ENCODE results near the gene ASZ1. TPM values are rescaled to one million over a fixed set of nuclear protein-coding genes. Genes with fewer than 3 reads are reported as not detected.

ASZ1 gene
- total RNA-seq, 2 experiments from 2014 or later = not detected

DNA sequence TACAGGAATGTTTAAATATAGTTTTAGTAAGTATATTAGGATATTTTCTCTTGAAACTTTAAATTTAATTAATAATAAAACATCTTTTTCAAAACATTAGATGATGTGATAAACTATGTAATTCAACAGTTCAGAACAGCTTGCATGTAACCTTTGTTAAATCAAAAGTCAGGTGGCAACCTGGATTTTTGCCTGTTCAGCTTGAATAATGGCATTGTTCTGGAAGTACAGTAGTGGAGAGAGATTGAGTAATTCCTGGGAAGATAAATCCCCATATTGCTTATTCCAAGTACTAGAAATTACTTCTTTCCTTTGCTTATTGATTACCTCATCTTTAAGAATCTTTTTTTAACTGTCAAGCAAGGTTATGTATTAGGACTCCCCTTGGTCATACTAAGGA is 32.4 kb upstream of the ASZ1 start:
- H3K36me3 ChIP-seq (ENCODE audit: insufficient read depth, low read length) = no peaks in the 10 kb centered on the region
- no peaks in the 10 kb centered on the region for H3K79me2 ChIP-seq (ENCODE audit: insufficient read depth, low read depth, low read length)
- H4K20me1 ChIP-seq (ENCODE audit: insufficient read depth, low read length) = no peaks in the 10 kb centered on the region
- no peaks in the 10 kb centered on the region for H3K9me3 ChIP-seq (ENCODE audit: low read length)
- H3K4me2 ChIP-seq (ENCODE audit: low read length) = no peak overlapping the region
- no peak overlapping the region for H3K27ac ChIP-seq (ENCODE audit: low read depth, low read length, poor library complexity, severe bottlenecking)
- H3K9me2 ChIP-seq (ENCODE audit: insufficient read depth, low read length) = no peaks in the 10 kb centered on the region
- H3K4me1 ChIP-seq (ENCODE audit: insufficient read depth, low read length, poor library complexity, severe bottlenecking) = no peaks in the 10 kb centered on the region
- POLR2A ChIA-PET = no interaction called here
- intact Hi-C loops (cut with micrococcal nuclease; ENCODE audit: unreplicated experiment) = loop anchor here (5.0 kb wide), 1 partner anchor 693 kb away; no protein-coding TSS in a partner anchor
- no peak overlapping the region for H2AFZ ChIP-seq (ENCODE audit: low read length)
- H3K4me3 ChIP-seq (ENCODE audit: low read depth, low read length, poor library complexity, severe bottlenecking) = no peak overlapping the region
- CTCF ChIA-PET (ENCODE audit: unreplicated experiment) = interaction anchor here (1.0 kb wide), 1 partner anchor 694 kb away, joined by 3 read pairs; no protein-coding TSS in a partner anchor
- no peak for DNase-seq (ENCODE audit: low spot score)
- BruUV-seq (replicated peaks) = no TSS peak
- no peak for TF ChIP-seq EZH2phosphoT487 (IDR thresholded peaks at IDR 0.05; ENCODE audit: borderline replicate concordance, low read depth, low read length)
- TF ChIP-seq, protein P1, sequence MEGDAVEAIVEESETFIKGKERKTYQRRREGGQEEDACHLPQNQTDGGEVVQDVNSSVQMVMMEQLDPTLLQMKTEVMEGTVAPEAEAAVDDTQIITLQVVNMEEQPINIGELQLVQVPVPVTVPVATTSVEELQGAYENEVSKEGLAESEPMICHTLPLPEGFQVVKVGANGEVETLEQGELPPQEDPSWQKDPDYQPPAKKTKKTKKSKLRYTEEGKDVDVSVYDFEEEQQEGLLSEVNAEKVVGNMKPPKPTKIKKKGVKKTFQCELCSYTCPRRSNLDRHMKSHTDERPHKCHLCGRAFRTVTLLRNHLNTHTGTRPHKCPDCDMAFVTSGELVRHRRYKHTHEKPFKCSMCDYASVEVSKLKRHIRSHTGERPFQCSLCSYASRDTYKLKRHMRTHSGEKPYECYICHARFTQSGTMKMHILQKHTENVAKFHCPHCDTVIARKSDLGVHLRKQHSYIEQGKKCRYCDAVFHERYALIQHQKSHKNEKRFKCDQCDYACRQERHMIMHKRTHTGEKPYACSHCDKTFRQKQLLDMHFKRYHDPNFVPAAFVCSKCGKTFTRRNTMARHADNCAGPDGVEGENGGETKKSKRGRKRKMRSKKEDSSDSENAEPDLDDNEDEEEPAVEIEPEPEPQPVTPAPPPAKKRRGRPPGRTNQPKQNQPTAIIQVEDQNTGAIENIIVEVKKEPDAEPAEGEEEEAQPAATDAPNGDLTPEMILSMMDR (conservative IDR thresholded peaks at IDR 0.05; ENCODE audit: low read length) = no peak

DNA sequence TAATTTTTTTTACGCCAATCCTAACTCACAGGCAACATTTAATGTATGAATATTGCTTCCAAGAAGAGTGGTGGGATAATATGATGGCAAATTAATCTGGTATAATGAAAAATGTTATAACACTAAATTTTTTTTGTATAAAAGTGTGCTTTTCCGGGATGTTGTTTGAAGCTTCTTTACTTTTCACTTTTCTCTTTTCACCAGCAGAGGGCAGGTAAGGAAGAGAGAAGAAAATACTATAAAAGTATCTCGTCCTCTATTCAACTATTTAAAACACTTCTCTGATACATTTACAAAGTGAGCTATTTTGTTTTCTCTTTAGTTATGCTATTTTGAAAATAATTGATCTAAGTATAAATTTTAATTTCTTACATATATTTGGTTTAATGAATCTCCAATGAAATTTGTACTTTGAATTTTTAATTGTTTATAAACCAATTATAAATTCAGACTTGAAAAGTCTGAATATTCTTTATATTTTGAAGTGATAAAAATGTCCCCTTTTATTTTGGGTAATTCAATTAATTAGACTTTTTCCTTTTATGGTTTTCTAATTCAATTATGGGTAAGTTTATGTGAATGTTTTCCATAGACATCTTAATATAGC is 31.8 kb upstream of the ASZ1 start:
- H3K27ac ChIP-seq (ENCODE audit: low read depth, low read length, poor library complexity, severe bottlenecking) = no peak overlapping the region
- no peak overlapping the region for H3K4me2 ChIP-seq (ENCODE audit: low read length)
- H2AFZ ChIP-seq (ENCODE audit: low read length) = no peak overlapping the region
- BruUV-seq (replicated peaks) = no TSS peak
- no peaks in the 10 kb centered on the region for H3K9me3 ChIP-seq (ENCODE audit: low read length)
- no peaks in the 10 kb centered on the region for H3K9me2 ChIP-seq (ENCODE audit: insufficient read depth, low read length)
- peak; percentile 28 for DNase-seq (ENCODE audit: low spot score)
- no peaks in the 10 kb centered on the region for H3K79me2 ChIP-seq (ENCODE audit: insufficient read depth, low read depth, low read length)
- TF ChIP-seq, protein P1 (conservative IDR thresholded peaks at IDR 0.05; ENCODE audit: low read length) = peak; percentile 81
- TF ChIP-seq EZH2phosphoT487 (IDR thresholded peaks at IDR 0.05; ENCODE audit: borderline replicate concordance, low read depth, low read length) = no peak
- intact Hi-C loops (cut with micrococcal nuclease; ENCODE audit: unreplicated experiment) = loop anchor here (5.0 kb wide), 1 partner anchor 693 kb away; no protein-coding TSS in a partner anchor
- CTCF ChIA-PET (ENCODE audit: unreplicated experiment) = interaction anchor here (1.0 kb wide), 1 partner anchor 695 kb away, joined by 3 read pairs; no protein-coding TSS in a partner anchor
- no peaks in the 10 kb centered on the region for H3K36me3 ChIP-seq (ENCODE audit: insufficient read depth, low read length)
- no peak overlapping the region for H3K4me3 ChIP-seq (ENCODE audit: low read depth, low read length, poor library complexity, severe bottlenecking)
- POLR2A ChIA-PET = interaction anchor here (0.6 kb wide), 1 partner anchor 31 kb away, joined by 5 read pairs; no protein-coding TSS in a partner anchor
- no peaks in the 10 kb centered on the region for H4K20me1 ChIP-seq (ENCODE audit: insufficient read depth, low read length)
- no peaks in the 10 kb centered on the region for H3K4me1 ChIP-seq (ENCODE audit: insufficient read depth, low read length, poor library complexity, severe bottlenecking)

DNA sequence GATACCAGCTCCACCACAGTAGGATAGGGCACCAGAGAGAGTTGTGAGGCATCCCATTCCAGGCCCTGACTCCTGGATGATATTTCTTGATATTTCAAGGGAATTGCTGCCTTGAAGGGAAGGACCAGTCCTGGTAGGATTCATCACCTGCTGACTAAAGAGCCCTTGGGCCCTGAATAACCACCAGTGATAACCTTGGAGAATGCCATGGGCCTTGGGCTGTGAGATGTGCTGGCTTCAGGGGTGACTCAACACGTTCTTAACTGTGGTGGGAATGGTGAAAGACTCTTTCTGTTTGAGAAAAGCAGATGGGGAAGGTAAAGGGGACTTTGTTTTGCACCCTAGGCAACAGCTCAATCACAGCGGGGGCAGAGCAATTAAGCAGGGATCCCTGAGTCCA is 21.4 kb upstream of the ASZ1 start:
- Histone ChIP-seq H4K20me1 (ENCODE audit: insufficient read depth, low read length) (no peaks in the 10 kb centered on the region), H3K4me2 (ENCODE audit: low read length) (no peak overlapping the region), H3K79me2 (ENCODE audit: insufficient read depth, low read depth, low read length) (no peaks in the 10 kb centered on the region), H3K4me1 (ENCODE audit: insufficient read depth, low read length, poor library complexity, severe bottlenecking) (no peaks in the 10 kb centered on the region), H3K27ac (ENCODE audit: low read depth, low read length, poor library complexity, severe bottlenecking) (no peak overlapping the region), H3K9me2 (ENCODE audit: insufficient read depth, low read length) (no peaks in the 10 kb centered on the region), H3K36me3 (ENCODE audit: insufficient read depth, low read length) (no peaks in the 10 kb centered on the region), H3K9me3 (ENCODE audit: low read length) (no peaks in the 10 kb centered on the region), H3K4me3 (ENCODE audit: low read depth, low read length, poor library complexity, severe bottlenecking) (no peak overlapping the region), H2AFZ (ENCODE audit: low read length) (no peak overlapping the region)
- CTCF ChIA-PET (ENCODE audit: unreplicated experiment) = no interaction called here
- no peak for TF ChIP-seq EZH2phosphoT487 (IDR thresholded peaks at IDR 0.05; ENCODE audit: borderline replicate concordance, low read depth, low read length)
- TF ChIP-seq, protein P1 (conservative IDR thresholded peaks at IDR 0.05; ENCODE audit: low read length) = no peak
- no peak for DNase-seq (ENCODE audit: low spot score)
- BruUV-seq (replicated peaks) = no TSS peak
- POLR2A ChIA-PET = no interaction called here
- intact Hi-C loops (cut with micrococcal nuclease; ENCODE audit: unreplicated experiment) = no loop called here

Measured in OCI-LY7 (cell line).